ENCODE data around the gene ADCY6. TPM values are rescaled to one million over a fixed set of nuclear protein-coding genes. Genes with fewer than 3 reads are reported as not detected.

ADCY6 gene
- total RNA-seq, 2 experiments from 2014 or later, result 0.15 to 0.21 TPM

DNA sequence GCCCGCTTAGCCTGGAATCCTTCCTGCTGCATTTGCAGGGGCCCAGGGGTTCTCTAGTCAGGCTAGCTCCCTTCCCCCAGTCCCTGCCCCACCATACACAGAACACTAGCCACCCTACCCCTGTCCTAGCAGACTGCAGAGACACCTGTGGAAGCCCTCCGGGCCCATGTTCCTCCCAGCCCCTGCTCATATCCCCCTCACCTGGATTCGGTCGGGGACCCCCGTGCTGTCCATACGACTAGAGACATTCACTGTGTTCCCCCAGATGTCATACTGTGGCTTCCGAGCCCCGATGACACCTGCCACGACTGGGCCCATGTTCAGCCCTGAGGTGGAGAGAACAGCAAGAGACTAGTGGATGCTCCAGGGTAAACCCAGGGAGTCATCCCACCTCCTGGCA is 20.2 kb downstream of the ADCY6 start:
- H3K4me3 Mint-ChIP-seq, result no peak overlapping the region
- intact Hi-C loops (cut with micrococcal nuclease), result no loop called here
- POLR2A ChIA-PET, result no interaction called here

DNA sequence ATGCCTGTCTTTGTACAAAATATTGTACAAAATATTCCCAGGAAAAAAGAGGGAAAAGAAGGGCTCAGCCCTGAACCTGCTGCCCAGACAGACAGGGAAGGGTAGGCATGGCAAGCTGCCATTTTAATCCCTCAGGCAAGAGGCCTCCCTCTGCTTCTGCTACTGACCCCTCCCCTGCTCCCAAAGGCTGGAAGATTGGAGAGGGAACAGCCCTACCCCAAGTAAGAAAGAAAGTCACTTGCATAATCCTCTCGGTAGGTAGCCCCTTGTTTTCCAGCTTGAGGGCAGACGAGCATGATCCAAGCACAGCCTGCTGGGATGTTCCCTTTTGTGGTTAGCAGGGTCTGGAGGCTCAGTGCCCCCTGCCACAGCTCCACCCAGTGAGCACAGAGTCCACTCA is 20.7 kb downstream of the ADCY6 start:
- no peak overlapping the region for H3K27ac Mint-ChIP-seq
- H3K4me3 Mint-ChIP-seq, result no peak overlapping the region
- CTCF ChIA-PET, result interaction anchor here (1.0 kb wide), 2 partner anchors 28 to 150 kb away, joined by 3 to 5 read pairs; no protein-coding TSS in a partner anchor
- no peaks in the 10 kb centered on the region for H3K36me3 Mint-ChIP-seq
- H3K9me3 Mint-ChIP-seq, result no peaks in the 10 kb centered on the region
- POLR2A ChIA-PET, result no interaction called here
- H3K27me3 Mint-ChIP-seq, result no peaks in the 10 kb centered on the region
- H3K4me1 Mint-ChIP-seq (ENCODE audit: low read depth), result peaks cover 10% of the 10 kb centered on the region
- intact Hi-C loops (cut with micrococcal nuclease), result no loop called here
- no peak for DNase-seq

More for the DNA sequence above, 20.2 kb downstream of the ADCY6 start:
- no peaks in the 10 kb centered on the region for H3K36me3 Mint-ChIP-seq
- DNase-seq, result no peak
- CTCF ChIA-PET, result interaction anchor here (1.0 to 2.2 kb wide), 2 partner anchors 15 to 150 kb away, joined by 5 to 6 read pairs; no protein-coding TSS in a partner anchor
- H3K27ac Mint-ChIP-seq, result no peak overlapping the region
- H3K27me3 Mint-ChIP-seq, result no peaks in the 10 kb centered on the region
- no peaks in the 10 kb centered on the region for H3K9me3 Mint-ChIP-seq
- H3K4me1 Mint-ChIP-seq (ENCODE audit: low read depth), result peaks cover 10% of the 10 kb centered on the region

DNA sequence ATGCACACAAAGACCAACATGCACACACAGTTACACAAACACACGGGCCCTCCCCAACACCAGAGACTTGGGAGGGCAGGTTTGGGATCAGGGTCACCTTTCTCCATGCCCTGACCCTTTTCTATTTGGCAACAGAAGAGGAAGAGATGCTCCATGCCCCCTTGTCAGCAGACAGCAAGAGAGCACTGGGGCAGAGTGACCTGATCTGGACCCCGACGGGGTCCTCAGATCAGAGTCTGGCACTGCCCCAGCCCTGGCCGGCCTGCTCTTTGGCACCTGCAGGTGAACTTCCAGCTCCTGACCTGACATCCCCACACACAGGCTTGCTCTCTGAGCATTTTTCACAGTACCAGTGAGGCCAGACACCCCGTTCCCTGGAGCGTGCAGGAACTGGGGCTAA is 21.4 kb downstream of the ADCY6 start:
- ChIA-PET POLR2A (no interaction called here), CTCF (interaction anchor here (1.0 kb wide), 2 partner anchors 29 to 149 kb away, joined by 3 to 5 read pairs; no protein-coding TSS in a partner anchor)
- no peak for DNase-seq
- intact Hi-C loops (cut with micrococcal nuclease), result no loop called here
- no peak overlapping the region for H3K4me3 Mint-ChIP-seq
- no peaks in the 10 kb centered on the region for H3K27me3 Mint-ChIP-seq
- no peaks in the 10 kb centered on the region for H3K36me3 Mint-ChIP-seq
- H3K4me1 Mint-ChIP-seq (ENCODE audit: low read depth), result peaks cover 10% of the 10 kb centered on the region
- H3K9me3 Mint-ChIP-seq, result no peaks in the 10 kb centered on the region
- H3K27ac Mint-ChIP-seq, result no peak overlapping the region

DNA sequence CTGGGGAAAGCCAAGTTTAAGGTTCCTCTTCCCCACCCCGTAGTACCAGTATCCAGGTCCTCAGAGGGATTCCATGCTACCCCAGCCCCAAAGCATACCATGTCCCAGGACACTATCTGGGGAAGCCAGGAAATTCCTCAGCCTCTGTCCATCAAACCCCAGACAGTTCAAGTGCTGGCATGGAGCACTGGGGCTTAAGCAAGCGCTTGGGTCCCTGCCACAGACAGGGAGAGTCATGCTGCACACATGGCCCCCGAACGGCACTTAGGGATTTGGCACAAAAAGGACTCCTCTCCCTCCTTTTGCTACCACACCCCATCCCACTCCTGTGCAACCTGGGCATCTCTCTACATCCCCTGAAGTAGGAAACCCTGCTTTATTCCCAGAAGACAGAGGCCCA is 21.8 kb downstream of the ADCY6 start:
- peaks cover 10% of the 10 kb centered on the region for H3K4me1 Mint-ChIP-seq (ENCODE audit: low read depth)
- intact Hi-C loops (cut with micrococcal nuclease), result no loop called here
- no peak overlapping the region for H3K27ac Mint-ChIP-seq
- no peaks in the 10 kb centered on the region for H3K27me3 Mint-ChIP-seq
- no peaks in the 10 kb centered on the region for H3K36me3 Mint-ChIP-seq
- no peak overlapping the region for H3K4me3 Mint-ChIP-seq
- POLR2A ChIA-PET, result no interaction called here
- CTCF ChIA-PET, result interaction anchor here (1.0 to 1.7 kb wide), 2 partner anchors 29 kb away, joined by 3 to 9 read pairs; no protein-coding TSS in a partner anchor
- DNase-seq, result no peak
- H3K9me3 Mint-ChIP-seq, result no peaks in the 10 kb centered on the region

DNA sequence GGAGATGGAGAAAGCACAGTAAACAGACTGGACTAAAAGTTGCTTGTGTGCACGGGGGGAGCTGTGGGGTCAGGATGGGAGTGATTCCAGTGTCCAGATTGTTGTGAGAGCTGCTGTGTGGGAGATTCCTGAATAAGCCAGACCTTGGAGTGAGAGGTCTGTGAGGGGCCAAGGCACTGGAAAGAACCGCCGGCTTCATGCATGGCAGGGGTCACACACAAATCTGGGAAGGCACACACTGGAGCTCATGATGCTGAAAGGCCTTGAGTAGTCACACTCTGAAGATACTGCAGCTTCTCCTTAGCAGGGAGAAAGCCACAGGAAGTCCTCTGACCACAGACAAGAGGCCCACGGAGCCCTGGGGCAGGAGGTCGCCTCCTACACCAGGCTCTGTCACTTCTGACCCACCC is 23.1 kb downstream of the ADCY6 start:
- no peaks in the 10 kb centered on the region for H3K27me3 Mint-ChIP-seq
- peak; percentile 50 for DNase-seq
- H3K9me3 Mint-ChIP-seq, result no peaks in the 10 kb centered on the region
- intact Hi-C loops (cut with micrococcal nuclease), result no loop called here
- peaks cover 10% of the 10 kb centered on the region for H3K4me1 Mint-ChIP-seq (ENCODE audit: low read depth)
- H3K4me3 Mint-ChIP-seq, result no peak overlapping the region
- no peaks in the 10 kb centered on the region for H3K36me3 Mint-ChIP-seq
- ChIA-PET POLR2A (no interaction called here), CTCF (interaction anchor here (0.7 to 1.7 kb wide), 4 partner anchors 13 to 49 kb away, joined by 3 to 9 read pairs (median 4); no protein-coding TSS in a partner anchor)
- H3K27ac Mint-ChIP-seq, result no peak overlapping the region

DNA sequence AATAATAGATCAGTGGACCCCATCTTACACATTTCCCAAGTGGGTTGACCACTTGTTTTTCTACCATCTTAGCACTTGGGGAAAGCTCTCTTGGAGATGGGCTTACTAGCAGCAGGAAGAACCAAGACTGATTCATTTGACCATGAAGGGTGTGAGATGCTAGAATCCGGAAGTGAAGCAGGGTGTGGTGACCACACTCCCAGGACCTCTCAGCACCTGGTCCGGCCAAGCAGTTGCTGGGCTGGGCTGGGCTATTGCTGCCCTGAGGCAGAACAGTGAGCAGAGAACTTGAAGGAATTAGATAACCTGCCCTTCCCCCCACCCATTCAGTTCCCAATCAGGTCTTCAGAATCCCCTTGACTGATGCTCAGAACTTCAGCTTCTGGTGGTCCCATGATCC is 24.4 kb downstream of the ADCY6 start:
- Mint-ChIP-seq H3K27ac (no peak overlapping the region), H3K9me3 (no peaks in the 10 kb centered on the region), H3K4me1 (ENCODE audit: low read depth) (peaks cover 10% of the 10 kb centered on the region), H3K4me3 (no peak overlapping the region), H3K36me3 (no peaks in the 10 kb centered on the region), H3K27me3 (no peaks in the 10 kb centered on the region)
- DNase-seq, result no peak
- intact Hi-C loops (cut with micrococcal nuclease), result no loop called here
- POLR2A ChIA-PET, result interaction anchor here (0.7 kb wide), 1 partner anchor 25 kb away, joined by 3 read pairs; no protein-coding TSS in a partner anchor
- CTCF ChIA-PET, result no interaction called here

DNA sequence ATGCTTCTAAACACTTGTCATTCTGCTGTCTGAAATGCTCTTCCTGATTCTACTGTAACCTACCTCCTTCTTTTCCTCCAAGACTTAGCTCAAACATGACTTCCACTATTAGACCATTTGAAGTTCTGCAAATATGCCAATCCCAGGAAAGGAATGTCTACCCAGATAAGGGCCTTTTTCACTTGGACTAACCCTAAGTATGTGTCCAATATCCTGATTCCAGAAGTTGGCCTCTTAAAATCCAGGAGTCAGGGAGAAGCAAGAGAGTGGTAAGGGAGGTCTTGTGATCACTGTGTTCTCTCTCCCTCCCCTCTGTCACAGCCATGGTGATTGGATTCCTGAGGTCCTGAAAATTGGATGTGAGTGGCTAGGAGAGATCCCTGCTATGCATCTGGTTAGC is 30.2 kb downstream of the ADCY6 start:
- Mint-ChIP-seq H3K4me3 (no peak overlapping the region), H3K27me3 (no peaks in the 10 kb centered on the region), H3K27ac (no peak overlapping the region), H3K4me1 (ENCODE audit: low read depth) (no peaks in the 10 kb centered on the region), H3K9me3 (no peaks in the 10 kb centered on the region), H3K36me3 (no peaks in the 10 kb centered on the region)
- DNase-seq, result no peak
- CTCF ChIA-PET, result interaction anchor here (0.9 to 10.9 kb wide), 2 partner anchors 37 to 93 kb away, joined by 3 to 247 read pairs; partner anchors contain the start of gene DDX23
- POLR2A ChIA-PET, result no interaction called here
- intact Hi-C loops (cut with micrococcal nuclease), result no loop called here

DNA sequence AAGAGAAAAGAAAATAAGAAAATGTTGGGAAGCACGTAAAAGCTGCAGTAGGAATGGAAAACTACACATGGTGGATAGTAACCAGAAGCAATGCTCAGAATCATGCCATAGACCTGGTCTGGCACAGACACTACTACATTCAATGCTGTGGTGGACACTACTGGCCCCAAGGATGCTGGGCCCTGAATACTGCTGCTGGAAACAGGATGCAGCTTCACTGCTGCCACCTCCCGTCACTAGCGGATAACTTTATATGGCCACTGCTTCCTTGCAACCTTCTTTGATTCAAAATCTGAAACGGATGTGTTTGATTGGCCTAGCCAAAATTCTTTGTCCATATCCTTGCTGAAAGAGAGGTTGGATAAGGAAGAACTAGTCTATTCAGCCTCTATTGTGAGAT is 30.7 kb downstream of the ADCY6 start:
- ChIA-PET CTCF (interaction anchor here (0.9 to 10.9 kb wide), 2 partner anchors 37 to 94 kb away, joined by 3 to 247 read pairs; partner anchors contain the start of gene DDX23), POLR2A (no interaction called here)
- no peaks in the 10 kb centered on the region for H3K9me3 Mint-ChIP-seq
- H3K27me3 Mint-ChIP-seq, result no peaks in the 10 kb centered on the region
- H3K36me3 Mint-ChIP-seq, result no peaks in the 10 kb centered on the region
- no peaks in the 10 kb centered on the region for H3K4me1 Mint-ChIP-seq (ENCODE audit: low read depth)
- intact Hi-C loops (cut with micrococcal nuclease), result no loop called here
- DNase-seq, result no peak
- no peak overlapping the region for H3K4me3 Mint-ChIP-seq
- no peak overlapping the region for H3K27ac Mint-ChIP-seq

DNA sequence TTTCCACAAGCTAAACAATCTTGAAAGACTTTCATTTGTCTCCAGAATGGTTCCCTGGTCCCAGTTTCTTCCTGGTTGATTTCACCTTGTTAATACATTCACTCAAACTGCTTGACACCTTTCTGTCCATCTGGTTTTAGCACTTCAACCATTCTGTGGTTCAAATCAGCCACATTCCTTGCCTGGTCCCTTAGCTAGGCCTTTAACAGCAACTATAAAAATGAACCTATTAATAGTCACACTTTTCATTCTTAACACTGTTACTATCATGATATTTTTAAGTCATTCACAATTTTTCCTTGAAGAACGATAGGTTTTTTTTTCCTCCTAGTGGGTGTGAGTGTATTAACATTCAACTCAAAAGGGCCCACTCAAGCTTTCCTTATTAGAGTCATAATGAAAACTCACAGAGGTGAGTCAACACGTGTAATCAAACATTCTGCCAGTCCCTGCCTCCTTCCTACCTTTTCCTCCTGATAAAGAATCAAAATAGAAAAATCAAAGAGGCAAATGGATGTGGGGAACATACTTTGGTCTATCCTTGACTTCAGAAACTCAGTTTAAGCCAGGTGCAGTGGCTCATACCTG is 38.0 kb downstream of the ADCY6 start:
- Mint-ChIP-seq H3K9me3 (no peaks in the 10 kb centered on the region), H3K36me3 (no peaks in the 10 kb centered on the region), H3K4me3 (no peak overlapping the region), H3K27me3 (no peaks in the 10 kb centered on the region), H3K4me1 (ENCODE audit: low read depth) (peaks cover 20% of the 10 kb centered on the region), H3K27ac (peak overlapping the region; percentile 76)
- ChIA-PET CTCF (interaction anchor here (0.6 to 10.9 kb wide), 5 partner anchors 14 to 64 kb away, joined by 3 to 247 read pairs (median 4); no protein-coding TSS in a partner anchor), POLR2A (interaction anchor here (0.6 to 1.2 kb wide), 3 partner anchors 64 to 735 kb away, joined by 3 read pairs; no protein-coding TSS in a partner anchor)
- peak; percentile 27 for DNase-seq
- intact Hi-C loops (cut with micrococcal nuclease), result loop anchor here (2.0 to 5.0 kb wide), 3 partner anchors 34 to 68 kb away; partner anchors contain the start of genes CACNB3, CCNT1 and KANSL2

DNA sequence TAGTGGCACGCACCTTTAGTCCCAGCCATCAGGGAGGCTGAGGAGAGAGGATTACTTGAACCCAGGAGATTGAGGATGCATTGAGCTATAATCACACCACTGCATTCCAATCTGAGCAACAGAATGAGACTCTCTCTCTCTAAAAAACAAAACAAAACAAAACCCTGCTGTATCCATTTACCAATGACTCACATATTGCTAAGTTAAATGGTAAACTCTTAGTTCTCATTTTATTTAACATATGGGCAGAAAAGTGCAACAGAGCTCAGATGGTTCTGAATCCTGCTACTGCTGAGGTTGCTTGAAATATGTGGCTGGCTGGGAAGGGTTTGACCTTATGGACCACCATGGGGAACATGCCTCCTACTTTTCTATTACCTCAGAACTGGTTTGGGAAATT is 38.7 kb downstream of the ADCY6 start:
- CTCF ChIA-PET, result interaction anchor here (1.2 to 10.9 kb wide), 2 partner anchors 45 to 64 kb away, joined by 4 to 247 read pairs; no protein-coding TSS in a partner anchor
- no peaks in the 10 kb centered on the region for H3K9me3 Mint-ChIP-seq
- H3K27me3 Mint-ChIP-seq, result no peaks in the 10 kb centered on the region
- DNase-seq, result no peak
- peaks cover 20% of the 10 kb centered on the region for H3K4me1 Mint-ChIP-seq (ENCODE audit: low read depth)
- intact Hi-C loops (cut with micrococcal nuclease), result loop anchor here (2.0 to 5.0 kb wide), 3 partner anchors 33 to 67 kb away; partner anchors contain the start of genes CACNB3, CCNT1 and KANSL2
- H3K27ac Mint-ChIP-seq, result peak overlapping the region; percentile 76
- POLR2A ChIA-PET, result interaction anchor here (1.0 to 1.2 kb wide), 2 partner anchors 64 to 65 kb away, joined by 3 read pairs; no protein-coding TSS in a partner anchor
- no peak overlapping the region for H3K4me3 Mint-ChIP-seq
- H3K36me3 Mint-ChIP-seq, result no peaks in the 10 kb centered on the region

DNA sequence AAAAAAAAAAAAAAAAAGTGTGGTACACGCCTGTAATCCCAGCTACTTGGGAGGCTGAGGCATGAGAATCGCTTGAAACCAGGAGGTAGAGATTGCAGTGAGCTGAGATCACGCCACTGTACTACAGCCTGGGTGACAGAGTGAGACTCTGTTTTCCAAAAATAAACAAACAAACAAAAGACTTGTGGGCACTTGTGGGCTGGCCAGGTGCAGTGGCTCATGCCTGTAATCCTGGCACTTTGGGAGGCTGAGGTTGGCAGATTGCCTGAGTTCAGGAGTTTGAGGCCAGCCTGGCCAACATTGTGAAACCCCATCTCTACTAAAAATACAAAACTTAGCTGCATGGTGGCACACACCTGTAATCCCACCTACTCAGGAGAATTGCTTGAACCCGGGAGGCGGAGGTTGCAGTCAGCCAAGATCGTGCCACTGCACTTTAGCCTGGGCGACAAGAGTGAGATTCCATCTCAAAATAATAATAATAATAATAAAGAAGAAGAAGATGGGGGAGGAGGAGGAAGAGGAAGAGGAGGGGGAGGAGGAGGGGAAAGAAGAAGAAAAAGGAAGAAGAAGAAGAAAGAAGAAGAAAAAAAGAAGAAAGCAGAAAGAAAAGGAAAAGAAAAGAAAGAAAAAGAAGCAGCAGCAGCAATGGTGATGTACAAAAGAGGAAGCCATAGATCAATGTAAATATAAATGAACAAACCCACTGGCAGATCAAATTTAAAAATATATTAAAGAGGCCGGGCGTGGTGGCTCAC is 44.5 kb downstream of the ADCY6 start:
- ChIA-PET POLR2A (no interaction called here), CTCF (interaction anchor here (0.7 to 1.2 kb wide), 3 partner anchors 9 to 71 kb away, joined by 3 to 4 read pairs (median 3); no protein-coding TSS in a partner anchor)
- Mint-ChIP-seq H3K27me3 (peaks cover 8% of the 10 kb centered on the region), H3K4me1 (ENCODE audit: low read depth) (no peaks in the 10 kb centered on the region), H3K36me3 (no peaks in the 10 kb centered on the region), H3K9me3 (no peaks in the 10 kb centered on the region), H3K27ac (no peak overlapping the region), H3K4me3 (no peak overlapping the region)
- intact Hi-C loops (cut with micrococcal nuclease), result no loop called here
- DNase-seq, result no peak

DNA sequence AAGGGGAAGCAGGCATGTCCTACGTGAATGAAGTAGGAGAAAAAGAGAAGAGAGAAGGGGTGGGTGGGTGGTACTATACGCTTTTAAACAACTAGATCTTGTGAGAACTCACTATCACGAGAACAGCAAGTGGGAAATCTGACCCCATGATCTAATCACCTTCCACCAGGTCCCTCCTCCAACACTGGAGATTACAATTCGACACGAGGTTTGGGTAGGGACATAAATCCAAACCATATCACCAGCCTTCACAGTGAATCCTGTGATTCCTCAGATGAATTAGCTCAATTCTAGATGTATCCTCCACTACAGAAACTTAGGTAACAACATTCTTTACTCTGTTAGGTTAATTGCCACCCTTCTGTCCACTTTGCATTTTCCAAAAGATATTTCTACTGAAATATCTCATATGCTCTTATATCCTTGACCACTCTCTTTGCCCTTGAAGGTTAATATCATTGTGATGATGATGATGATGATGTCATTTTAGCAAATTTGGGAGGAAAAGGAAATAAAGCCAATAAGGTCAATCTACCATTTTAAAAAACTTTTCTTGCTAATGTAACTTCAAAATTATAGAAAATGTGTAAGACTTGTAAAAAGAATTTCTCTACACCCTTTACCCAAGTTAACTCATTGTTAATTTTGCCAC is 49.1 kb downstream of the ADCY6 start:
- intact Hi-C loops (cut with micrococcal nuclease), result no loop called here
- H3K4me1 Mint-ChIP-seq (ENCODE audit: low read depth), result no peaks in the 10 kb centered on the region
- peaks cover 12% of the 10 kb centered on the region for H3K27me3 Mint-ChIP-seq
- H3K27ac Mint-ChIP-seq, result no peak overlapping the region
- DNase-seq, result no peak
- ChIA-PET CTCF (interaction anchor here (1.0 to 1.7 kb wide), 2 partner anchors 55 to 57 kb away, joined by 3 to 7 read pairs; no protein-coding TSS in a partner anchor), POLR2A (no interaction called here)
- H3K9me3 Mint-ChIP-seq, result no peaks in the 10 kb centered on the region
- H3K36me3 Mint-ChIP-seq, result no peaks in the 10 kb centered on the region
- no peak overlapping the region for H3K4me3 Mint-ChIP-seq
